Rectal smooth muscle tissue (tissue), 1 donor: Measurements from ENCODE around the gene ERRFI1.

ENCODE experiments used
- H3K27ac ChIP-seq: one replicate; pipeline ENCODE4 v1.7.0; 2013; ENCODE audit warnings: low read depth, low read length, inconsistent platforms
- H3K27me3 ChIP-seq: one replicate; pipeline ENCODE4 v1.7.0; 2013; ENCODE audit warnings: low read length; ENCODE audit not compliant: control insufficient read depth, insufficient read depth
- H3K36me3 ChIP-seq: one replicate; pipeline ENCODE4 v1.7.0; 2013; ENCODE audit warnings: low read length; ENCODE audit not compliant: control insufficient read depth, insufficient read depth
- H3K4me1 ChIP-seq: one replicate; pipeline ENCODE4 v1.7.0; 2013; ENCODE audit warnings: low read length; ENCODE audit not compliant: control insufficient read depth, insufficient read depth
- H3K4me3 ChIP-seq: one replicate; pipeline ENCODE4 v1.7.0; 2013; ENCODE audit warnings: low read length
- H3K9ac ChIP-seq: one replicate; pipeline ENCODE4 v1.7.0; 2013; ENCODE audit warnings: low read length

ERRFI1 gene

DNA sequence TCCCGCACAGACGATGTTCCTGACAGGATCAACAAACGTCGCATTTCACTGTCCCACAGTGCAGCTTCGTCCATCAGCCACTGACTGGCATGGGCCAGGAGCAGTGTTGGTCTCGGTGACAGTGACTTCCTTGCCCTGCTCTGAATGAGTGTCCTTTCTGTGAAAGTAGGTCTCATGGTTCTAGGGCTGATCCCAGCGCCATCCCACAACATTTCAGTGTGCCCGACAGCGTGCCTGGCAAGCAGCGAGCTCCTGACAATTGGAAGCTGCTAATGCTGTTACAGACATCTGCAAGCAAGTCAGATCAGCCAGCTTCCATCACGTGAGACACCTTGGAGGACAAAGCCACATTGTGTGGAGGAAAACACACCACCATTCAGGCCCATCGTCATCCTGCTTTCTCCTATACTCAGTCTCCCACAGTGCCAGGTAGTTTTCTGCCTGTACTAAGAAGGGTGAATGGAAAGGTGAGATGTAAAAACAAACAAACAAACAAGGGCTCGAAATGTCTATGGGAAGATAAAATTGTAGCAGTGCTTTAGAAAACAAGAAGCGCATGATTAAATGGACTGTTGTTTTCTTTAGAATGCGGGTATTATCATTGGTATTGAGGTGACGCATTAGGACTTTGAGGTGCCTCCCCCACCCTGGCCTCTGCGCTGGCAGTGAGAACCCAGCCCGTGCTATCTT is 21.9 kb downstream of the ERRFI1 start:
- no peak overlapping the region for H3K9ac ChIP-seq
- H3K27me3 ChIP-seq: no peaks in the 10 kb centered on the region
- no peak overlapping the region for H3K4me3 ChIP-seq
- H3K36me3 ChIP-seq: no peaks in the 10 kb centered on the region
- H3K27ac ChIP-seq: no peak overlapping the region
- peaks cover 6% of the 10 kb centered on the region for H3K4me1 ChIP-seq

DNA sequence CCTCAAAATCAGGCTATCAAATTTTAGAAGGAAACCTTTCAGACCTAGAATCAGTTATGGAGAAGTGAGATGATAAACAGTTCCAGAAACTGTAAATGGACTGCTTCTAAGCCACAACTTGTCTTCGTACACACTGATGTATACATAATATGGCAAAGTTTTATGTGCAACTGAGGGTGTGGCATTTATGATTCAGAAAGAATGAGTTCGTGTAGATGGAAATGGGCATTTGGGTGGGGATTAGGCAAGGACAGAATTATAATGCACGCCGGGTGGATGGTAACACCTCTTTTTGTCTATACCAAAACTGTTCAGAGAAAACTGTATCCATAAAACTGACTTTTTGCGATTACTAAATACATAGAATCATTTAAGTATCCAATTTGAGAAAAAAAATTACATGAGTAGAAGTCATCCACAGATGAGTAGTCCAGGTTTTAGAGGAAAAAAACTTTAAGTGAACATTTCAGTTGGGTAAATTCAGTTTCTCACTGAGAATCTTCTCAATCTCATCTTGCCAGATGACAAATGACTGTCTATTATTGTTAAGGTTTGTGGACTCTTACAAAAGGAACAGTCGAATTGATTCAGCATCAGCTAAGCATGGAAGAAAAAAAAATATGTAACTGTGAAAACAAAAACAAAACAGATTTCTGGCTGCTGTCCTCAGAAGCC is 22.5 kb downstream of the ERRFI1 start:
- Histone ChIP-seq H3K4me1 (peaks cover 6% of the 10 kb centered on the region), H3K27ac (no peak overlapping the region), H3K36me3 (no peaks in the 10 kb centered on the region), H3K4me3 (no peak overlapping the region), H3K9ac (no peak overlapping the region), H3K27me3 (no peaks in the 10 kb centered on the region)

- no peak overlapping the region for H3K27ac ChIP-seq
- H3K27me3 ChIP-seq: no peaks in the 10 kb centered on the region
- no peak overlapping the region for H3K4me3 ChIP-seq
- H3K9ac ChIP-seq: no peak overlapping the region
- H3K36me3 ChIP-seq: no peaks in the 10 kb centered on the region
- H3K4me1 ChIP-seq: peaks cover 6% of the 10 kb centered on the region
Observed at GRCh38 chr1:8002921-8003320, 23.2 kb downstream of the ERRFI1 start.

- no peaks in the 10 kb centered on the region for H3K27me3 ChIP-seq
- peaks cover 6% of the 10 kb centered on the region for H3K4me1 ChIP-seq
- no peak overlapping the region for H3K27ac ChIP-seq
- no peak overlapping the region for H3K9ac ChIP-seq
- no peak overlapping the region for H3K4me3 ChIP-seq
- no peaks in the 10 kb centered on the region for H3K36me3 ChIP-seq
Observed at GRCh38 chr1:8002329-8002910, 23.7 kb downstream of the ERRFI1 start.

DNA sequence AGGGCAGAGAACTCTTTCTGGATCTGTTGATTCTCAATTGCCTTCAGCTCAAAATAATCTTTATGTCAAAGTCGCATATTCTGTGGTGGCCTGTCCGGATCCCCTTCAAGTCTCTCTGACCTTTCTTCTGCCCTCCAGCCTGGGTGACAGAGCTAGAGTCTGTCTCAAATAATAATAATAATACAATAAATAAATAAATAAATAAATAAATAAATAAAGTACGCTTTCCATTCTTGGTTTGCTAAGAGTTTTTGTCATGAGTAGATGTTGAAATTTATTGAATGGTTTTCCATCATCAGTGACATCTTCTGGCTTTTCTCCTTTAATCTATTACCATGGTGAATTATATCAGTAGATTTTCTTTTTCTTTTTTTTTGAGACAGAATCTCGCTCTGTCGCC is 30.7 kb downstream of the ERRFI1 start:
- Histone ChIP-seq H3K36me3 (no peaks in the 10 kb centered on the region), H3K4me3 (no peak overlapping the region), H3K27ac (no peak overlapping the region), H3K27me3 (no peaks in the 10 kb centered on the region), H3K9ac (no peak overlapping the region), H3K4me1 (no peaks in the 10 kb centered on the region)

DNA sequence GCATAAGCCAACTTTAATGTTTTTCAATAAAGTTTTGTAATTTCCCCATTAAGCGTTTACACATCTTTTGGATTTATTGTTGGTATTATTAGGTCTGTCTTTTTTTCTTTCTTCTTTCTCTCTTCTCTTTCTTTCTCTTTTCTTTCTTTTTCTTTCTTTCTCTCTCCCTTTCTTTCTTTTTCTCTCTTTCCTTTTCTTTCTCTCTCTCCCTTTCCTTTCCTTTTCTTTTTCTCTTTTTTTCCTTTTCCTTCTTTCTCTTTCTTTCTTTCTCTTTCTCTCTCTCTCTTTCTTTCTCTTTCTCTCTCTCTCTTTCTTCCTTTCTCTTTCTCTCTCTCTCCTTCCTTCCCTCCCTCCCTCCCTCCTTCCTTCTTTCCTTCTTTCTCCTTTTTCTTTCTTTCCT is 31.3 kb downstream of the ERRFI1 start:
- Histone ChIP-seq H3K27me3 (no peaks in the 10 kb centered on the region), H3K4me3 (no peak overlapping the region), H3K36me3 (no peaks in the 10 kb centered on the region), H3K9ac (no peak overlapping the region), H3K27ac (no peak overlapping the region), H3K4me1 (no peaks in the 10 kb centered on the region)

DNA sequence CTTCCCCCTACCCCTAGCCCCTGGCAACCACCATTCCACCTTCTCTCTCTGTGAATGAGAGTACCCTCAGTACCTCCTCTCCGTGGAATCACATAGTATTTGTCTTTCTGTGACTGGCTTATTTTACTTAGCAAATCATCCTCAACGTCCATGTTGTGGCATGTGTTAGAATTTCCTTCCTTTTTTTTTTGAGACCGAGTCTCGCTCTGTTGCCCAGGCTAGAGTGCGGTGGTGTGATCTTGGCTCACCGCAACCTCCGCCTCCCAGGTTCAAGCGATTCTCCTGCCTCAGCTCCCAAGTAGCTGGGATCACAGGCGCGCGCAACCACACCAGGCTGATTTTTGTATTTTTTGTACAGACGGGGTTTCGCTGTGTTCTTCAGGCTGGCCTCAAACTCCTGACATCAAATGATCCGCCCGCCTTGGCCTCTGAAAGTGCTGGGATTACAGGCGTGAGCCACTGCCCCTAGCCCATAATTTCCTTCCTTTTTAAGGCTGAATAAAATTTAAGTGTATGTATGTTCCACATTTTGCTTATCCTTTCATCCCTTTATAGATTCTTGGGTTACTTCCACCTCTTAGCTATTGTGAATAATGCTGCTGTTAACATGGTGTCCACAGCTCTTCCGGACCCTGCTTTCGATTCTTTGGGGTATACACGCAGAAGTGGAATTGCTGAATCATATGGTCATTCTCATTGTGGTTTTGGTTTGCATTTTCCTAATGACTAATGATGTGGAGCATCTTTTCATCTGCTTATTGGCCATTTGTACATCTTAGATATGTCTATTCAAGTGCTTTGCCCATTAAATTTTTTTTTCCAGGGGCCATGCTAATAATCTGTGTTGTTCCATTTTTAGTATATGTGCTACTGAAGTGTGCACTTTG is 32.3 kb downstream of the ERRFI1 start:
- H3K9ac ChIP-seq: no peak overlapping the region
- H3K27me3 ChIP-seq: no peaks in the 10 kb centered on the region
- no peak overlapping the region for H3K27ac ChIP-seq
- no peaks in the 10 kb centered on the region for H3K4me1 ChIP-seq
- no peaks in the 10 kb centered on the region for H3K36me3 ChIP-seq
- H3K4me3 ChIP-seq: no peak overlapping the region

DNA sequence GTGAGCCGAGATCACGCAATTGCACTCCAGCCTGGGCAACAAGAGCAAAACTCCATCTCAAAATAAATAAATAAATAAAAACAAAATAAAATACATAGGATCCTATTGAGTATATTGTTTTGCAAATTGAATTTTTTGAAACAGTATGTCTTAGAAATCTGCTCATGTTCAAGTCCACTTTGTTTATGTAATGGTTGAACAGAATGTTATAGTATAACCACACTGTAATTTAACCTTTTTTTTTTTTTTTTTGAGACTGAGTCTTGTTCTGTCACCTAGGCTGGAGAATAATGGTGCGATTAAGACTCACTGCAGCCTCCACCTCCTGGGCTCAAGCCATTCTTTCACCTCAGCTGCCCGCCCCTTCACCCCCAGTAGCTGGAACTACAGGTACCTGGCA is 33.2 kb downstream of the ERRFI1 start:
- no peaks in the 10 kb centered on the region for H3K36me3 ChIP-seq
- H3K4me1 ChIP-seq: no peaks in the 10 kb centered on the region
- H3K4me3 ChIP-seq: no peak overlapping the region
- no peak overlapping the region for H3K9ac ChIP-seq
- no peaks in the 10 kb centered on the region for H3K27me3 ChIP-seq
- no peak overlapping the region for H3K27ac ChIP-seq

DNA sequence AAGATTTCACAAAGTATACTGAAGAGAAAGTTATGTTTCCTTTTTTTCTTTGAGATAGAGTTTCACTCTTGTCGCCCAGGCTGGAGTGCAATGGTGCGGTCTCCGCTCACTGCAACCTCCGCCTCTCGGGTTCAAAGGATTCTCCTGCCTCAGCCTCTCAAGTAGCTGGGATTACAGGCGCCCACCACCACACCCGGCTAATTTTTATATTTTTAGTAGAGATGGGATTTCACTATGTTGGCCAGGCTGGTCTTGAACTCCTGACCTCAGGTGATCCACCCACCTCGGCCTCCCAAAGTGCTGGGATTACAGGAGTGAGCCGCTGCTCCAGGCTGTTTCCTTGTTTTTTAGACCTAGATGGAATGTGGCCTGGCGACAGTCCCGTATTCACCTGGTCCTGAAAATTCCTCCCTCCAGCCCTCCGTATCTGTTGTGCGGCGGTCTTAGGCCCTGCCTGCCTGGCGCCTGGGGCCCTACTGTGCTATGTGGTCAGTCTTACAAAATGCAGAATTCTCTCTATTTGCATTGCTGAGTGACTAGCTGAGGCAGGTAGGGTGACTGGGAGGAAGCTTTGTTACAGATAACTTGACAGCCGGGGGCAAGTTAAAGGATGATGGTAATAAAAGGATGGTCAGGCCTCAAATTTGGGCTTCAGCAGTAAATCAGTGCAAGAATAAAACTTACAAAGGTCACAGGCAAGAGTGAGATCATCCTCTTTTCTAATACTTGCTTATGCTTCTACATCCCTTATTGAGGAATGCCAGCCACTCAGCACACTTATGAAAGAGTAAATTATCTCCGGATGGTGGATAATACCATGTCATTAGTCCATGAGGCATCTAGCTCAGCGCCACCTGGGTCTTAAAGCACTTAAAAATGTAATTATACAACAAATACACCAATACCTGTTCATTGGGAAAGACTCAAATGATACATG is 34.3 kb downstream of the ERRFI1 start:
- Histone ChIP-seq H3K27ac (no peak overlapping the region), H3K4me3 (no peak overlapping the region), H3K36me3 (no peaks in the 10 kb centered on the region), H3K9ac (no peak overlapping the region), H3K27me3 (no peaks in the 10 kb centered on the region), H3K4me1 (no peaks in the 10 kb centered on the region)

GRCh38 chr1:7989762-7990428 is 36.2 kb downstream of the ERRFI1 start:
- Histone ChIP-seq H3K27ac (no peak overlapping the region), H3K4me3 (no peak overlapping the region), H3K27me3 (no peaks in the 10 kb centered on the region), H3K36me3 (peaks cover 4% of the 10 kb centered on the region), H3K9ac (no peak overlapping the region), H3K4me1 (no peaks in the 10 kb centered on the region)

GRCh38 chr1:7988576-7988975 is 37.5 kb downstream of the ERRFI1 start:
- Histone ChIP-seq H3K27ac (no peak overlapping the region), H3K36me3 (peaks cover 7% of the 10 kb centered on the region), H3K4me3 (no peak overlapping the region), H3K9ac (no peak overlapping the region), H3K4me1 (no peaks in the 10 kb centered on the region), H3K27me3 (no peaks in the 10 kb centered on the region)
